ENCODE data around the gene STX3. TPM values are rescaled to one million over a fixed set of nuclear protein-coding genes. Genes with fewer than 3 reads are reported as not detected.
"Not testable (repeated sequence)": the region's sequence is repeated elsewhere in the genome, so short reads cannot be mapped to it uniquely, and the experiment has no call there.

The STX3 gene
- total RNA-seq, 2 donors from 2014 or later = 25.7 to 32.2 TPM

DNA sequence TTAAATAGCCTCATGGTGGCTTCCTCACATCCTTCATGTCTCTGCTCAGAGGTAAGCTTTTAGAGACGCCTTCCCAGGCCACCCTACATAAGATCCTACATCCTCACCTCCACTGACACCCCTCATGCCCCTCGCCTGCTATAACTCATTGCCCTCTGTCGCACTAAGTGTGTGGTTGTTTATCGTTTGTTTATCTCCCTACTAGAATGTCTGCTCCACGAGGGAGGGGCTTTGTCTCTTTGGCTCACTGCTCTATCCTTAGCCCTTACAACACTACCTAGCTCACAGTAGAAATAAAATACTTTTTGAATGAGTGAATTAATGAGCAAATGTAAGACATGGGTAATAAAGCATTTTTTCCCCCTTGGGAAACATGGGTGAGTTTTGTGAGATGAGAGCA, 91.4 kb downstream of the STX3 start:
- ATAC-seq (ENCODE audit: insufficient number of reproducible peaks, low FRiP score, low read depth) = no peak
- TF ChIP-seq, protein P1, sequence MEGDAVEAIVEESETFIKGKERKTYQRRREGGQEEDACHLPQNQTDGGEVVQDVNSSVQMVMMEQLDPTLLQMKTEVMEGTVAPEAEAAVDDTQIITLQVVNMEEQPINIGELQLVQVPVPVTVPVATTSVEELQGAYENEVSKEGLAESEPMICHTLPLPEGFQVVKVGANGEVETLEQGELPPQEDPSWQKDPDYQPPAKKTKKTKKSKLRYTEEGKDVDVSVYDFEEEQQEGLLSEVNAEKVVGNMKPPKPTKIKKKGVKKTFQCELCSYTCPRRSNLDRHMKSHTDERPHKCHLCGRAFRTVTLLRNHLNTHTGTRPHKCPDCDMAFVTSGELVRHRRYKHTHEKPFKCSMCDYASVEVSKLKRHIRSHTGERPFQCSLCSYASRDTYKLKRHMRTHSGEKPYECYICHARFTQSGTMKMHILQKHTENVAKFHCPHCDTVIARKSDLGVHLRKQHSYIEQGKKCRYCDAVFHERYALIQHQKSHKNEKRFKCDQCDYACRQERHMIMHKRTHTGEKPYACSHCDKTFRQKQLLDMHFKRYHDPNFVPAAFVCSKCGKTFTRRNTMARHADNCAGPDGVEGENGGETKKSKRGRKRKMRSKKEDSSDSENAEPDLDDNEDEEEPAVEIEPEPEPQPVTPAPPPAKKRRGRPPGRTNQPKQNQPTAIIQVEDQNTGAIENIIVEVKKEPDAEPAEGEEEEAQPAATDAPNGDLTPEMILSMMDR (IDR thresholded peaks at IDR 0.05) = no peak
- no peak overlapping the region for H3K27ac ChIP-seq

DNA sequence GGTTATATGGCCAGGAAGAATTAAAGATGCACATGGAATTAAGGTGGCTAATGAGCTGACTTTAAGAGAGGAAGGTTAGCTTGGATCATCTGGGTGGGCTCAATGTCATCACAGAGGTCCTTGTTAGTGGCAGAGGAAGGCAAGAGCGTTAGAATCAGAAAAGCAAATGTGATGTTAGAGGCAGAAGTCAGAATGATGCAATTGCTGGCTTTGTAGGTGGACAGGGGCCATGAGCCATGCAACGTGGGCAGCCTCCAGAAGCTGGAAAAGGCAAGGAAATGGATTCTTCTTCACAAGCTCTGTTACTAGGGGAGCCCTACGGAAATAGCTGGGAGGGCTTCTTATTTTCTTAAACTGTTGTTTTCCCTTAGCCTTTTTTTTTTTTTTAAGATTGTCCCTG, 92.5 kb downstream of the STX3 start:
- no peak for DNase-seq (ENCODE audit: low spot score)
- no peaks in the 10 kb centered on the region for H3K36me3 ChIP-seq
- no peaks in the 10 kb centered on the region for H3K27me3 ChIP-seq (replicated peaks; ENCODE audit: insufficient read depth)
- TF ChIP-seq, protein P1 (IDR thresholded peaks at IDR 0.05) = no peak
- no peak overlapping the region for H3K27ac ChIP-seq
- H3K4me3 ChIP-seq = no peak overlapping the region
- no peaks in the 10 kb centered on the region for H3K4me1 ChIP-seq (ENCODE audit: control insufficient read depth in 1 of 2, low read depth in 2 of 2)
- no peak for ATAC-seq (ENCODE audit: insufficient number of reproducible peaks, low FRiP score, low read depth)
- no peaks in the 10 kb centered on the region for H3K9me3 ChIP-seq

More for the DNA sequence above, 91.4 kb downstream of the STX3 start:
- H3K4me3 ChIP-seq = no peak overlapping the region
- H3K9me3 ChIP-seq = no peaks in the 10 kb centered on the region
- H3K27me3 ChIP-seq (replicated peaks; ENCODE audit: insufficient read depth) = no peaks in the 10 kb centered on the region
- H3K4me1 ChIP-seq (ENCODE audit: control insufficient read depth in 1 of 2, low read depth in 2 of 2) = no peaks in the 10 kb centered on the region
- no peak for DNase-seq (ENCODE audit: low spot score)
- H3K36me3 ChIP-seq = no peaks in the 10 kb centered on the region

DNA sequence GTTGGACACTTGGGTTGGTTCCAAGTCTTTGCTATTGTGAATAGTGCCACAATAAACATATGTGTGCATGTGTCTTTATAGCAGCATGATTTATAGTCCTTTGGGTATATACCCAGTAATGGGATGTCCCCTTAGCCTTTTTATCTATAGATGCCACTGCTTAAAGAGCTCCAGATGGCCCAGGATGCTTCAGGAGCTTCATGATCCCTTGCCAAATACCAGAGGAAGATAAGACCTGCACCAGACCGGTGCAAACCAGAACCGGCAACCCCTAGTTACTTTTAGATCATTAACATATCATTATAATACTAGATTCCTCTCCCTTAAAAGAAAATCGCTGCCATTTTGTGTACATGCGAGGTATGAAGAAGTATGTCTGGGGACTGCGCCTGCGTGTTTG, 93.3 kb downstream of the STX3 start:
- DNase-seq (ENCODE audit: low spot score); ATAC-seq (ENCODE audit: insufficient number of reproducible peaks, low FRiP score, low read depth); H3K36me3 ChIP-seq; H3K4me3 ChIP-seq; H3K4me1 ChIP-seq (ENCODE audit: control insufficient read depth in 1 of 2, low read depth in 2 of 2); H3K9me3 ChIP-seq; H3K27me3 ChIP-seq (replicated peaks; ENCODE audit: insufficient read depth); H3K27ac ChIP-seq: not testable (repeated sequence)

DNA sequence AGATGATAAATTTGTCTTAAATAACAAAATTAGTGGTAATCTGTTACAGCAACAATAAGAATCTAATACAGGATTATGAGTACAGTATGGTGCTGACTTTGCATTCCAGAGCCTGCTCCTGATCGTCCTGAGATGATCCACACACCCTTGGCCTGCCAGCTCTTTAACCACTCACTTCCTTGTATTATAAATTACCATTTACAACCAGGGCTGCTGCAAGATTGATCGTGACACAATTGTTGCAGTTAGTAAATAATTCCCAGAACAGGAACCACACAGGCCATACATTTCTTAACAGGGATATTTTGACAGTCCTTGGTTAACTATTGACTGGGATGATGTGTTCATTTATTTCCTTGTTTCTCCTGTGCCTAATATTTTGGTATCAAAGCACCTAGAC, 94.0 kb downstream of the STX3 start:
- no peak overlapping the region for H3K4me3 ChIP-seq
- H3K9me3 ChIP-seq = no peaks in the 10 kb centered on the region
- TF ChIP-seq, protein P1 (IDR thresholded peaks at IDR 0.05) = no peak
- DNase-seq (ENCODE audit: low spot score) (no peak), ATAC-seq (ENCODE audit: insufficient number of reproducible peaks, low FRiP score, low read depth) (no peak)
- H3K4me1 ChIP-seq (ENCODE audit: control insufficient read depth in 1 of 2, low read depth in 2 of 2) = no peaks in the 10 kb centered on the region
- H3K27me3 ChIP-seq (replicated peaks; ENCODE audit: insufficient read depth) = no peaks in the 10 kb centered on the region
- H3K27ac ChIP-seq = no peak overlapping the region
- H3K36me3 ChIP-seq = no peaks in the 10 kb centered on the region

DNA sequence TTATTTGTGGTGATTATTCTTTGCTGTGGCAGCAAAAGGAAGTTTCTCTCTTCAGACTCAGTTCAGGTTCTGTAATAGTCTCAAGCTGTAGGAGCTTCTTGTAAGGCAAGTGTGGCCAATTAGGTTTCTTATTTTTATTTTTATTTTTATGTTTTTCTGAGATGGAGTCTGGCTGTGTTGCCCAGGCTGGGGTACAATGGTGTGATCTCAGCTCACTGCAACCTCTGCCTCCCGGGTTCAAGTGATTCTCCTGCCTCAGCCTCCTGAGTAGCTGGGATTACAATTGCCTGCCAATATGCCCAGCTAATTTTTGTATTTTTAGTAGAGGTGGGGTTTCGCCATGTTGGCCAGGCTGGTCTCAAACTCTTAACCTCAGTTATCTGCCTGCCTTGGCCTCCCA, 94.4 kb downstream of the STX3 start:
- not testable (repeated sequence) for H3K36me3 ChIP-seq; H3K9me3 ChIP-seq; H3K4me3 ChIP-seq; DNase-seq (ENCODE audit: low spot score); ATAC-seq (ENCODE audit: insufficient number of reproducible peaks, low FRiP score, low read depth); H3K27ac ChIP-seq; H3K27me3 ChIP-seq (replicated peaks; ENCODE audit: insufficient read depth); H3K4me1 ChIP-seq (ENCODE audit: control insufficient read depth in 1 of 2, low read depth in 2 of 2)

DNA sequence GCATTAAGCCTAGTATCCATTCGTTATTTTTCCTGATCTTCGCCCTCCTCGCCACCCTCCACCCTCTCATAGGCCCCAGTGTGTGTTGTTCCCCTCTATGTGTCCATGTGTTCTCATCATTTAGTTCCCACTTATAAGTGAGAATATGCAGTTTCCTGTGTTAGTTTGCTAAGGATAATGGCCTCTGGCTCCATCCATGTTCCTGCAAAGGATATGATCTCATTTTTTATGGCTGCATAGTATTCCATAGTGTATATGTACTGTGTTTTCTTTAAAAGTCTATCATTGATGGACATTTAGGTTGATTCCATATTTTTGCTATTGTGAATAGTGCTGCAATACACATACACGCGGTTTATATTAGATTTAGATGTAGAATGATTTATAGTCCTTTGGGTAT, 96.2 kb downstream of the STX3 start:
- not testable (repeated sequence) for DNase-seq (ENCODE audit: low spot score); ATAC-seq (ENCODE audit: insufficient number of reproducible peaks, low FRiP score, low read depth); H3K36me3 ChIP-seq; H3K27me3 ChIP-seq (replicated peaks; ENCODE audit: insufficient read depth); H3K9me3 ChIP-seq; H3K4me3 ChIP-seq; H3K4me1 ChIP-seq (ENCODE audit: control insufficient read depth in 1 of 2, low read depth in 2 of 2); H3K27ac ChIP-seq

DNA sequence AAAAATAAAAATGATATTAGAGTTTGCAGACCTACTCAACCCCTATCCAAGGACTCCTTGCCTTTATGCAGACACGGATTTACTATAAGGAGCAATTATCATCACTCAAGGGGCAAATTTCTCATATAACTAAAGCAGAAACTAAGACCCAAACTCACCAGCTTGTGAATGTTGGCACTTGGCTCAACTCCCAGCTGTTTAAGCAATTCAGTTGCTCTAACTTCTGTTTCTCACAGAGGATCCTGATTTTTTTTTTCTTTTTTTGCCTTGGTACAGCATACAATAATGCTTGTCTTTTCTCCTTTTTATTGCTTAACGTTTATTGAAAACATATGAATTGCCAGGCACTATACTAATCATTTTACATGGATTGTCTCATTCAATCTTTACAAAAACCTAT, 99.7 kb downstream of the STX3 start:
- H3K4me1 ChIP-seq (ENCODE audit: control insufficient read depth in 1 of 2, low read depth in 2 of 2) = no peaks in the 10 kb centered on the region
- no peaks in the 10 kb centered on the region for H3K36me3 ChIP-seq
- ATAC-seq (ENCODE audit: insufficient number of reproducible peaks, low FRiP score, low read depth) (no peak), DNase-seq (ENCODE audit: low spot score) (no peak)
- H3K4me3 ChIP-seq = no peak overlapping the region
- H3K27ac ChIP-seq = no peak overlapping the region
- TF ChIP-seq, protein P1 (IDR thresholded peaks at IDR 0.05) = no peak
- H3K9me3 ChIP-seq = no peaks in the 10 kb centered on the region
- H3K27me3 ChIP-seq (replicated peaks; ENCODE audit: insufficient read depth) = no peaks in the 10 kb centered on the region

All from thoracic aorta (tissue), 2 donors.